Natural killer cell (primary cell): ENCODE data around the gene GAREM1. TPM values are rescaled to one million over a fixed set of nuclear protein-coding genes. Genes with fewer than 3 reads are reported as not detected.

Experiments used
- ATAC-seq, 3 donors: fragments of 150-1000 bp in 2 of 3; fragments of 200-7000 bp in 1 of 3; cut with Tn5 transposase; 1 replicate in 1 of 3; 2 replicates in 2 of 3; pipeline ENCODE4 v1.10.0; 2021; ENCODE audit warnings: mild to moderate bottlenecking in 2 of 3, moderate library complexity in 2 of 3
- DNase-seq, 2 donors: peaks; one replicate each; pipeline versions ENCODE4 v3.0.0 to v3.0.0-alpha.2; 2013 to 2021; ENCODE audit warnings: mixed read lengths in 1 of 2
- H3K27ac ChIP-seq: one replicate; pipeline ENCODE4 v1.5.1; 2013; ENCODE audit warnings: mild to moderate bottlenecking, low read length
- H3K27me3 ChIP-seq: one replicate; pipeline ENCODE4 v1.6.1; 2013; ENCODE audit warnings: low read length; ENCODE audit not compliant: control insufficient read depth, insufficient read depth
- H3K36me3 ChIP-seq: one replicate; pipeline ENCODE4 v1.6.1; 2013; ENCODE audit warnings: low read length; ENCODE audit not compliant: control insufficient read depth, insufficient read depth
- H3K4me1 ChIP-seq: one replicate; pipeline ENCODE4 v1.6.1; 2013; ENCODE audit warnings: low read length; ENCODE audit not compliant: control insufficient read depth, insufficient read depth
- H3K4me3 ChIP-seq: one replicate; pipeline ENCODE4 v1.5.1; 2013; ENCODE audit warnings: low read length
- H3K9me3 ChIP-seq: one replicate; pipeline ENCODE4 v1.6.1; 2013; ENCODE audit warnings: low read length; ENCODE audit not compliant: control insufficient read depth, insufficient read depth
- H3K27ac Mint-ChIP-seq, 2 donors: one replicate each; pipeline ENCODE4 v1.8.0; 2022; ENCODE audit warnings: mild to moderate bottlenecking in 2 of 2, mixed read lengths in 2 of 2, moderate library complexity in 1 of 2
- H3K27me3 Mint-ChIP-seq, 2 donors: one replicate each; pipeline ENCODE4 v1.8.0; 2022; ENCODE audit warnings: low read depth in 2 of 2, mixed read lengths in 2 of 2
- H3K36me3 Mint-ChIP-seq: one replicate; pipeline ENCODE4 v1.8.0; 2022; ENCODE audit warnings: mixed read lengths
- H3K4me1 Mint-ChIP-seq, 2 donors: one replicate each; pipeline ENCODE4 v1.8.0; 2022; ENCODE audit warnings: mixed read lengths in 2 of 2
- H3K4me3 Mint-ChIP-seq: one replicate; pipeline ENCODE4 v1.8.0; 2022; ENCODE audit warnings: mild to moderate bottlenecking, moderate library complexity, mixed read lengths
- H3K9me3 Mint-ChIP-seq, 2 donors: one replicate each; pipeline ENCODE4 v1.8.0; 2022; ENCODE audit warnings: mixed read lengths in 2 of 2
- WGBS: methylation state at CpG from one replicate; pipeline ENCODE4 v1.1.7; 2013; ENCODE audit warnings: missing lambda C conversion rate; ENCODE audit not compliant: insufficient coverage; 5-methylcytosine and 5-hydroxymethylcytosine counted together
- intact Hi-C: fragments of 100-400 bp; cut with micrococcal nuclease; formaldehyde crosslinking; loops from one replicate; pipeline ENCODE4 v1.14.2; 2022
- total RNA-seq, 4 donors: library from RNA; stranded (reverse); fragments of 120-200 nt in 1 of 4; gene quantifications; one replicate each; pipeline versions ENCODE4 v1.2.3 to v1.2.4, GENCODE V29; 2013 to 2022
- TF ChIP-seq, protein P1 (sequence below): fragments of 200-600 bp; IDR thresholded peaks from one replicate; pipeline ENCODE4 v1.8.0; 2022; ENCODE audit warnings: antibody characterized with exemption

Gene GAREM1
- total RNA-seq, 3 donors from 2014 or later (not counting 1 experiment from before 2014, with no cell fraction given) = 0.09 TPM; not detected in 2

DNA sequence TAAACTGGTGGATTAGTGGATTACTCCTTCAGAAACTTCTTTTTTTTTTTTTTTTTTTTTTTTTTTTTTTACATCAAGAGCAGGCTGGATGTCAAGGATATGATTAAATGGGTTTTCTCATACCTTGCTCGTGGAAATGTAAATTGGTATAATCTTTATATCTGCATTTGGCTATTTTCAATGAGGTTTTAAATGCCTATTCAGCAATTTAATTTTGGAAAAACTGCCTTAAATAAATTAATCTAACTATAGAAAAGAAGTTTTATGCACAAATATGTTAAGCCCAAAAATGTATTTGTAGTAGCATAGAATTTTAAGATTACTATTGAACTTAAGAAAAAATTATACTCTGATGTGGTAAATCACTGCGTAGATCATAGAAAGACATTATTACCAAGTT is 11.4 kb upstream of the GAREM1 start:
- WGBS = no CpG with 5 or more reads among the region's 2 CpGs
- no peak for DNase-seq
- Mint-ChIP-seq H3K4me1 (no peaks in the 10 kb centered on the region), H3K36me3 (no peaks in the 10 kb centered on the region), H3K27me3 (peaks cover 10 to 14% of the 10 kb centered on the region in 2 donors), H3K4me3 (no peak overlapping the region), H3K9me3 (peaks cover 2 to 3% of the 10 kb centered on the region in 2 donors), H3K27ac (no peak overlapping the region)
- no peaks in the 10 kb centered on the region for H3K36me3 ChIP-seq
- H3K4me3 ChIP-seq = no peak overlapping the region
- no peak for ATAC-seq
- no peak overlapping the region for H3K27ac ChIP-seq
- no peaks in the 10 kb centered on the region for H3K9me3 ChIP-seq
- H3K27me3 ChIP-seq = peaks cover 2% of the 10 kb centered on the region
- intact Hi-C loops = no loop called here
- TF ChIP-seq, protein P1, sequence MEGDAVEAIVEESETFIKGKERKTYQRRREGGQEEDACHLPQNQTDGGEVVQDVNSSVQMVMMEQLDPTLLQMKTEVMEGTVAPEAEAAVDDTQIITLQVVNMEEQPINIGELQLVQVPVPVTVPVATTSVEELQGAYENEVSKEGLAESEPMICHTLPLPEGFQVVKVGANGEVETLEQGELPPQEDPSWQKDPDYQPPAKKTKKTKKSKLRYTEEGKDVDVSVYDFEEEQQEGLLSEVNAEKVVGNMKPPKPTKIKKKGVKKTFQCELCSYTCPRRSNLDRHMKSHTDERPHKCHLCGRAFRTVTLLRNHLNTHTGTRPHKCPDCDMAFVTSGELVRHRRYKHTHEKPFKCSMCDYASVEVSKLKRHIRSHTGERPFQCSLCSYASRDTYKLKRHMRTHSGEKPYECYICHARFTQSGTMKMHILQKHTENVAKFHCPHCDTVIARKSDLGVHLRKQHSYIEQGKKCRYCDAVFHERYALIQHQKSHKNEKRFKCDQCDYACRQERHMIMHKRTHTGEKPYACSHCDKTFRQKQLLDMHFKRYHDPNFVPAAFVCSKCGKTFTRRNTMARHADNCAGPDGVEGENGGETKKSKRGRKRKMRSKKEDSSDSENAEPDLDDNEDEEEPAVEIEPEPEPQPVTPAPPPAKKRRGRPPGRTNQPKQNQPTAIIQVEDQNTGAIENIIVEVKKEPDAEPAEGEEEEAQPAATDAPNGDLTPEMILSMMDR = no peak
- no peaks in the 10 kb centered on the region for H3K4me1 ChIP-seq

DNA sequence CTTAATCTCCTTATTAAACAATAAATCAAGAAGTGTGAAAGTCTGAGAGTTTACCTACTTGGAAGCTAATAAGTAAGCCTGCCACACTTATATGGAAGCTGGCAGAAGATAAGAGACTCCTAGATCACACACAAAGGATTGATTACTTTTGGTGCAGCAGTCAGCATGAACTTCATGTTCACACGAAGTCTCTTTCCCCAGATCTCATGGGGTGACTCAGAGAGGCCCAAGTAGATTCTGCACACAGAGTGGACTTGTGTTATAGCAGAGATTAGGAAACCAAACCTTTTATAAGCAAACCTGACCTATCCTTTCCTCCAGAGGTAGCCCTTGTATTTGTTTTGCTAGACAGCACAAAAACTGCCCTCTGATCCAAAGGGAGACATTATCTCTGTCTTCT is 9.9 kb upstream of the GAREM1 start:
- no peaks in the 10 kb centered on the region for H3K9me3 ChIP-seq
- no peaks in the 10 kb centered on the region for H3K36me3 ChIP-seq
- H3K27ac Mint-ChIP-seq = no peak overlapping the region
- H3K4me1 Mint-ChIP-seq = no peaks in the 10 kb centered on the region
- TF ChIP-seq, protein P1 = no peak
- H3K4me3 ChIP-seq = no peak overlapping the region
- DNase-seq = no peak
- no peak for ATAC-seq
- WGBS = 57% methylated on average over 1 of the region's 1 CpG
- no peaks in the 10 kb centered on the region for H3K4me1 ChIP-seq
- no peak overlapping the region for H3K4me3 Mint-ChIP-seq
- H3K27me3 Mint-ChIP-seq = peaks cover 14 to 17% of the 10 kb centered on the region in 2 donors
- H3K36me3 Mint-ChIP-seq = no peaks in the 10 kb centered on the region
- H3K27me3 ChIP-seq = peaks cover 2% of the 10 kb centered on the region
- H3K27ac ChIP-seq = no peak overlapping the region
- peaks cover 2 to 3% of the 10 kb centered on the region in 2 donors for H3K9me3 Mint-ChIP-seq
- intact Hi-C loops = no loop called here

DNA sequence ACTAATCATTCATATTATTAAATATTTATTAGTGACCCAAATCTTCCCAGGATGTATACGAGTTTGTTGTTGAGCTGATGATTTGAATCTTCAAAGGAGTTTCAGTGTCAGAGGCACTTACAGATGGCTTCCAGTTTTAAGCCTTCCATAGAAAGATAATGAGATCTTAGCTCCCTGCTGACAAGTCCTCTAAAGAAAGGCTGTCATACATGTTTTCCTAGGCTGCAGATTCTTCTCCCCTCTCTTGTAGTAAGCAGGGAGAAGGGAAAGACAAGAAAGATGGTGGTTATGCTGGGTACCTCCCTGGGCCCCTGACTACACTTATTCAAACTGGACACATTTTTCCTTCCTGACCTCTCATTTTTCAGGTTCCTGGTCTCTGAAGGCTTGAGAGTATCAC is 8.1 kb upstream of the GAREM1 start:
- no peak overlapping the region for H3K27ac ChIP-seq
- no peak overlapping the region for H3K27ac Mint-ChIP-seq
- H3K4me3 ChIP-seq = no peak overlapping the region
- no peaks in the 10 kb centered on the region for H3K36me3 Mint-ChIP-seq
- H3K36me3 ChIP-seq = no peaks in the 10 kb centered on the region
- peaks cover 7 to 9% of the 10 kb centered on the region in 2 donors for H3K27me3 Mint-ChIP-seq
- H3K27me3 ChIP-seq = peaks cover 2% of the 10 kb centered on the region
- no peak for DNase-seq
- WGBS = no CpG with 5 or more reads among the region's 1 CpG
- no peak for ATAC-seq
- H3K9me3 Mint-ChIP-seq = peaks cover 2 to 3% of the 10 kb centered on the region in 2 donors
- peaks cover 0 to 8% of the 10 kb centered on the region in 2 donors for H3K4me1 Mint-ChIP-seq
- no peak overlapping the region for H3K4me3 Mint-ChIP-seq
- no peaks in the 10 kb centered on the region for H3K9me3 ChIP-seq
- no peaks in the 10 kb centered on the region for H3K4me1 ChIP-seq
- TF ChIP-seq, protein P1 = no peak
- intact Hi-C loops = no loop called here

DNA sequence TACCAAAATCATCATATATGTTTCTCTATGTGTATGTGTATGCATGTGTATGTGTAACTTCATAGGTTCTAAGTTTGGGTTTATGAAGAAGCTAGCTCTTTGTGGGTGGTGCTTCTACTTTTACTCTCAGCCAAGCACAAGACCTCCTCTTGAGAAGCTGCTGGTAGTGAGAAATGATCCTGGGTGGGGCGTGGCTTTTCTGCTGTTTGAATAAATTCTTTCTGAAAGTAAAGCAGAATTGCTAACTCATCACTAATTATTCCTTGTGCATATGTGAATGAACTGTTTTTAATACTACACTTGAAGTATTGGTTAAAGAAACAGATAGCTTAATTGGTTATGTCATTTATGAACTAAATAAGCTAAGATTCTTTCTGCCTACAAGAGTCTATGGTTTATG is 7.6 kb upstream of the GAREM1 start:
- H3K4me3 Mint-ChIP-seq = no peak overlapping the region
- Histone ChIP-seq H3K27ac (no peak overlapping the region), H3K27me3 (peaks cover 2% of the 10 kb centered on the region), H3K36me3 (no peaks in the 10 kb centered on the region), H3K9me3 (no peaks in the 10 kb centered on the region), H3K4me3 (no peak overlapping the region), H3K4me1 (no peaks in the 10 kb centered on the region)
- H3K36me3 Mint-ChIP-seq = no peaks in the 10 kb centered on the region
- peaks cover 0 to 10% of the 10 kb centered on the region in 2 donors for H3K4me1 Mint-ChIP-seq
- intact Hi-C loops = no loop called here
- TF ChIP-seq, protein P1 = no peak
- 50% methylated on average over 1 of the region's 1 CpG for WGBS
- ATAC-seq = no peak
- peaks cover under 1 to 2% of the 10 kb centered on the region in 2 donors for H3K9me3 Mint-ChIP-seq
- H3K27me3 Mint-ChIP-seq = peaks cover 7% of the 10 kb centered on the region in 2 donors
- no peak for DNase-seq
- no peak overlapping the region for H3K27ac Mint-ChIP-seq
